Neuron (in vitro differentiated cells): ENCODE measurements around the gene OGFRL1.

ENCODE experiments used
- H2AFZ ChIP-seq: one replicate; pipeline ENCODE4 v1.6.1; 2013; ENCODE audit warnings: low read depth, mild to moderate bottlenecking, inconsistent platforms, low read length, moderate library complexity
- H3K27me3 ChIP-seq: one replicate; pipeline ENCODE4 v1.6.1; 2013; ENCODE audit warnings: low read length; ENCODE audit not compliant: insufficient read depth
- H3K36me3 ChIP-seq: one replicate; pipeline ENCODE4 v1.6.1; 2013; ENCODE audit warnings: low read length; ENCODE audit not compliant: insufficient read depth
- H3K4me1 ChIP-seq: one replicate; pipeline ENCODE4 v1.6.1; 2013; ENCODE audit warnings: low read length; ENCODE audit not compliant: insufficient read depth
- H3K4me3 ChIP-seq: 2 replicates; pipeline ENCODE4 v1.5.1; 2013; ENCODE audit warnings: mild to moderate bottlenecking, low read length, moderate library complexity
- H3K9me3 ChIP-seq: one replicate; pipeline ENCODE4 v1.6.1; 2013; ENCODE audit warnings: low read length

OGFRL1 gene

GRCh38 chr6:71292001-71292400 is 3.4 kb downstream of the OGFRL1 start:
- H3K36me3 ChIP-seq: peaks cover 20% of the 10 kb centered on the region
- no peak overlapping the region for H3K4me3 ChIP-seq
- no peak overlapping the region for H2AFZ ChIP-seq
- H3K27me3 ChIP-seq: no peaks in the 10 kb centered on the region
- peaks cover 20% of the 10 kb centered on the region for H3K4me1 ChIP-seq
- no peaks in the 10 kb centered on the region for H3K9me3 ChIP-seq

GRCh38 chr6:71294121-71294523 is 5.5 kb downstream of the OGFRL1 start:
- no peaks in the 10 kb centered on the region for H3K27me3 ChIP-seq
- peaks cover 20% of the 10 kb centered on the region for H3K36me3 ChIP-seq
- no peak overlapping the region for H2AFZ ChIP-seq
- H3K4me1 ChIP-seq: peaks cover 17% of the 10 kb centered on the region
- no peak overlapping the region for H3K4me3 ChIP-seq
- no peaks in the 10 kb centered on the region for H3K9me3 ChIP-seq

- H3K27me3 ChIP-seq: no peaks in the 10 kb centered on the region
- no peak overlapping the region for H3K4me3 ChIP-seq
- H3K9me3 ChIP-seq: no peaks in the 10 kb centered on the region
- H3K36me3 ChIP-seq: peaks cover 31% of the 10 kb centered on the region
- no peaks in the 10 kb centered on the region for H3K4me1 ChIP-seq
- no peak overlapping the region for H2AFZ ChIP-seq
Measured at GRCh38 chr6:71298459-71298858, 9.8 kb downstream of the OGFRL1 start.

- H3K36me3 ChIP-seq: peaks cover 27% of the 10 kb centered on the region
- H3K27me3 ChIP-seq: no peaks in the 10 kb centered on the region
- no peaks in the 10 kb centered on the region for H3K9me3 ChIP-seq
- H3K4me3 ChIP-seq: no peak overlapping the region
- no peak overlapping the region for H2AFZ ChIP-seq
- no peaks in the 10 kb centered on the region for H3K4me1 ChIP-seq
Measured at GRCh38 chr6:71299541-71300470, 11.2 kb downstream of the OGFRL1 start.

- no peaks in the 10 kb centered on the region for H3K9me3 ChIP-seq
- no peaks in the 10 kb centered on the region for H3K27me3 ChIP-seq
- H3K4me1 ChIP-seq: no peaks in the 10 kb centered on the region
- H2AFZ ChIP-seq: no peak overlapping the region
- H3K4me3 ChIP-seq: no peak overlapping the region
- H3K36me3 ChIP-seq: peaks cover 19% of the 10 kb centered on the region
Measured at GRCh38 chr6:71300561-71301168, 12.1 kb downstream of the OGFRL1 start.

- Histone ChIP-seq H3K4me3 (no peak overlapping the region), H3K9me3 (no peaks in the 10 kb centered on the region), H2AFZ (no peak overlapping the region), H3K27me3 (no peaks in the 10 kb centered on the region), H3K36me3 (peaks cover 16% of the 10 kb centered on the region), H3K4me1 (no peaks in the 10 kb centered on the region)
Measured at GRCh38 chr6:71301546-71301945, 12.9 kb downstream of the OGFRL1 start.

GRCh38 chr6:71309656-71310055 is 21.0 kb downstream of the OGFRL1 start:
- Histone ChIP-seq H3K4me3 (no peak overlapping the region), H3K36me3 (peaks cover 10% of the 10 kb centered on the region), H3K9me3 (no peaks in the 10 kb centered on the region), H3K4me1 (no peaks in the 10 kb centered on the region), H3K27me3 (no peaks in the 10 kb centered on the region), H2AFZ (no peak overlapping the region)

- Histone ChIP-seq H3K27me3 (no peaks in the 10 kb centered on the region), H3K4me3 (no peak overlapping the region), H2AFZ (no peak overlapping the region)
Measured at GRCh38 chr6:71310261-71310660, 21.6 kb downstream of the OGFRL1 start.

GRCh38 chr6:71312089-71312488 is 23.5 kb downstream of the OGFRL1 start:
- Histone ChIP-seq H3K9me3 (no peaks in the 10 kb centered on the region), H3K27me3 (no peaks in the 10 kb centered on the region), H3K36me3 (peaks cover 8% of the 10 kb centered on the region), H3K4me3 (no peak overlapping the region), H3K4me1 (no peaks in the 10 kb centered on the region), H2AFZ (no peak overlapping the region)

More at GRCh38 chr6:71310261-71310660, 21.6 kb downstream of the OGFRL1 start:
- H3K4me1 ChIP-seq: no peaks in the 10 kb centered on the region
- H3K9me3 ChIP-seq: no peaks in the 10 kb centered on the region
- peaks cover 10% of the 10 kb centered on the region for H3K36me3 ChIP-seq

GRCh38 chr6:71317441-71317840 is 28.8 kb downstream of the OGFRL1 start:
- Histone ChIP-seq H3K9me3 (no peaks in the 10 kb centered on the region), H2AFZ (no peak overlapping the region), H3K27me3 (no peaks in the 10 kb centered on the region), H3K4me3 (no peak overlapping the region), H3K4me1 (no peaks in the 10 kb centered on the region), H3K36me3 (no peaks in the 10 kb centered on the region)

GRCh38 chr6:71320041-71320440 is 31.4 kb downstream of the OGFRL1 start:
- Histone ChIP-seq H3K9me3 (no peaks in the 10 kb centered on the region), H3K36me3 (no peaks in the 10 kb centered on the region), H3K27me3 (no peaks in the 10 kb centered on the region), H3K4me1 (no peaks in the 10 kb centered on the region), H2AFZ (no peak overlapping the region), H3K4me3 (no peak overlapping the region)

- H3K36me3 ChIP-seq: no peaks in the 10 kb centered on the region
- no peaks in the 10 kb centered on the region for H3K4me1 ChIP-seq
- H3K27me3 ChIP-seq: no peaks in the 10 kb centered on the region
- H3K4me3 ChIP-seq: no peak overlapping the region
- no peak overlapping the region for H2AFZ ChIP-seq
- H3K9me3 ChIP-seq: no peaks in the 10 kb centered on the region
Measured at GRCh38 chr6:71321314-71321713, 32.7 kb downstream of the OGFRL1 start.

GRCh38 chr6:71324194-71324785 is 35.7 kb downstream of the OGFRL1 start:
- H3K27me3 ChIP-seq: no peaks in the 10 kb centered on the region
- H3K9me3 ChIP-seq: peaks cover 2% of the 10 kb centered on the region
- H3K36me3 ChIP-seq: no peaks in the 10 kb centered on the region
- no peak overlapping the region for H3K4me3 ChIP-seq
- no peaks in the 10 kb centered on the region for H3K4me1 ChIP-seq
- H2AFZ ChIP-seq: no peak overlapping the region
